Peyer's patch (tissue), 4 donors: Measurements from ENCODE around the gene WDR75. TPM values are rescaled to one million over a fixed set of nuclear protein-coding genes. Genes with fewer than 3 reads are reported as not detected.

ENCODE experiments used
- DNase-seq, 3 donors: peaks; one replicate each; pipeline ENCODE4 v3.0.0-alpha.2; 2017 to 2019
- H3K27ac ChIP-seq, 4 donors: fragments of 200-600 bp; sonication (generic); one replicate each; pipeline ENCODE4 v1.5.1; 2016 to 2019
- H3K27me3 ChIP-seq, 2 donors: fragments of 200-600 bp; sonication (generic); one replicate each; pipeline ENCODE4 v1.5.1; 2019
- H3K36me3 ChIP-seq, 3 donors: fragments of 200-600 bp; sonication (generic); one replicate each; pipeline ENCODE4 v1.5.1; 2016 to 2019
- H3K4me1 ChIP-seq, 4 donors: fragments of 200-600 bp; sonication (generic); one replicate each; pipeline ENCODE4 v1.5.1; 2016 to 2019
- H3K4me3 ChIP-seq, 4 donors: fragments of 200-600 bp; sonication (generic); 1 replicate in 3 of 4; 2 replicates in 1 of 4; pipeline ENCODE4 v1.5.1; 2016 to 2019; ENCODE audit warnings: mild to moderate bottlenecking in 1 of 4
- H3K9me3 ChIP-seq, 4 donors: fragments of 200-600 bp; sonication (generic); one replicate each; pipeline ENCODE4 v1.5.1; 2016 to 2019; ENCODE audit warnings: mild to moderate bottlenecking in 1 of 4
- CTCF ChIP-seq, 6 experiments: fragments of 450-650 bp in 4 of 6; fragments of 200-600 bp in 2 of 6; sonication (generic) in 1 of 6; IDR thresholded peaks; one replicate each; pipeline ENCODE4 v1.5.1; 2017 to 2019; ENCODE audit warnings: antibody characterized with exemption in 6 of 6, mild to moderate bottlenecking in 3 of 6, moderate library complexity in 1 of 6
- POLR2A ChIP-seq, 2 donors: fragments of 450-650 bp; IDR thresholded peaks; one replicate each; pipeline ENCODE4 v1.5.1; 2017; ENCODE audit warnings: antibody characterized with exemption in 2 of 2, mild to moderate bottlenecking in 2 of 2, moderate library complexity in 2 of 2
- total RNA-seq, 4 donors: library from RNA; depleted of rRNA; stranded (reverse); fragments of >200 nt; gene quantifications; one replicate each; pipeline ENCODE4 v1.1.0, GENCODE V29; 2016

WDR75 gene
- total RNA-seq, 4 donors from 2014 or later, result 21.5 to 45.4 (median 32.3) TPM

- no peak for TF ChIP-seq POLR2A (IDR thresholded peaks at IDR 0.05)
- TF ChIP-seq CTCF (IDR thresholded peaks at IDR 0.05), result no peak
- Histone ChIP-seq H3K4me1 (peaks cover 0 to 6% (median 0%) of the 10 kb centered on the region in 4 donors), H3K27me3 (no peaks in the 10 kb centered on the region), H3K4me3 (no peak overlapping the region), H3K27ac (no peak overlapping the region), H3K36me3 (no peaks in the 10 kb centered on the region), H3K9me3 (no peaks in the 10 kb centered on the region)
- no peak for DNase-seq
Observed at GRCh38 chr2:189504238-189504637, 63.0 kb downstream of the WDR75 start.

GRCh38 chr2:189505492-189505891 is 64.2 kb downstream of the WDR75 start:
- TF ChIP-seq POLR2A (IDR thresholded peaks at IDR 0.05) (no peak), CTCF (IDR thresholded peaks at IDR 0.05) (no peak)
- DNase-seq, result no peak
- Histone ChIP-seq H3K27ac (no peak overlapping the region), H3K4me3 (no peak overlapping the region), H3K36me3 (no peaks in the 10 kb centered on the region), H3K27me3 (no peaks in the 10 kb centered on the region), H3K4me1 (peaks cover 0 to 6% (median 0%) of the 10 kb centered on the region in 4 donors), H3K9me3 (no peaks in the 10 kb centered on the region)

GRCh38 chr2:189506514-189506976 is 65.3 kb downstream of the WDR75 start:
- no peak for DNase-seq
- no peaks in the 10 kb centered on the region for H3K27me3 ChIP-seq
- no peak overlapping the region for H3K4me3 ChIP-seq
- no peak for TF ChIP-seq POLR2A (IDR thresholded peaks at IDR 0.05)
- TF ChIP-seq CTCF (IDR thresholded peaks at IDR 0.05), result no peak
- H3K36me3 ChIP-seq, result no peaks in the 10 kb centered on the region
- H3K27ac ChIP-seq, result no peak overlapping the region
- peaks cover 0 to 6% (median 0%) of the 10 kb centered on the region in 4 donors for H3K4me1 ChIP-seq
- no peaks in the 10 kb centered on the region for H3K9me3 ChIP-seq

GRCh38 chr2:189511210-189511959 is 70.1 kb downstream of the WDR75 start:
- H3K27ac ChIP-seq, result no peak overlapping the region
- H3K27me3 ChIP-seq, result no peaks in the 10 kb centered on the region
- H3K9me3 ChIP-seq, result no peaks in the 10 kb centered on the region
- H3K36me3 ChIP-seq, result no peaks in the 10 kb centered on the region
- DNase-seq, result no peak
- TF ChIP-seq POLR2A (IDR thresholded peaks at IDR 0.05), result no peak
- no peak for TF ChIP-seq CTCF (IDR thresholded peaks at IDR 0.05)
- H3K4me3 ChIP-seq, result no peak overlapping the region
- peaks cover 0 to 5% (median 0%) of the 10 kb centered on the region in 4 donors for H3K4me1 ChIP-seq

- Histone ChIP-seq H3K36me3 (no peaks in the 10 kb centered on the region), H3K4me1 (no peaks in the 10 kb centered on the region), H3K27ac (no peak overlapping the region), H3K9me3 (no peaks in the 10 kb centered on the region), H3K27me3 (no peaks in the 10 kb centered on the region), H3K4me3 (no peak overlapping the region)
- DNase-seq, result no peak
- TF ChIP-seq CTCF (IDR thresholded peaks at IDR 0.05) (no peak), POLR2A (IDR thresholded peaks at IDR 0.05) (no peak)
Observed at GRCh38 chr2:189511960-189512319, 70.7 kb downstream of the WDR75 start.
